ENCODE data around the gene POLR2F.

GRCh38 chr22:37951305-37951704 lies 2.2 kb upstream of the POLR2F start:
- TF ChIP-seq FOXM1 (IDR thresholded peaks at IDR 0.05; ENCODE audit: low read depth) (no peak), CTCF (IDR thresholded peaks at IDR 0.05) (no peak)
